ENCODE measurements around the gene NELL2.

The NELL2 gene

DNA sequence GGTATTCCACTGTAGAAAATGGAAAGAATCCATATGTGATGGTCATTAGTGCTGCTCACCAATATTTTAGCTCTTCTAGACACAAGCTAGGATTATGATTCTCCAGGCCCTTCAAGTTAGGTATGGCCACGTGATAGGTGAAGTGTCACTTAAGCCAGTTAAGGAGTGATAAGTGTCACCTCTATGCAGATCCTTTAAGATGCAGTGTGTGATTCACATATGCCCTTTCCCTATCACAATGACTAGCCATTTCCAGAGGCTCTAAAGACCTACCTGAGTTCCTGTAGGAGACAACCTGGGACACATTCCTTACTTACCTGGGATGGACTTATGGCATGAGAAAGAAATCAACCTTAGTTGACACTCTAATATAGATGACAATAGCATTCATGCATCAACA, 343.2 kb downstream of the NELL2 start:
- no peak for DNase-seq (ENCODE audit: low spot score)
- ChIA-PET CTCF (interaction anchor here (0.6 kb wide), 1 partner anchor 43 kb away, joined by 3 read pairs; no protein-coding TSS in a partner anchor), POLR2A (ENCODE audit: low non-redundant PET) (no interaction called here)
- no peak overlapping the region for H3K27ac ChIP-seq
- TF ChIP-seq, protein P1, sequence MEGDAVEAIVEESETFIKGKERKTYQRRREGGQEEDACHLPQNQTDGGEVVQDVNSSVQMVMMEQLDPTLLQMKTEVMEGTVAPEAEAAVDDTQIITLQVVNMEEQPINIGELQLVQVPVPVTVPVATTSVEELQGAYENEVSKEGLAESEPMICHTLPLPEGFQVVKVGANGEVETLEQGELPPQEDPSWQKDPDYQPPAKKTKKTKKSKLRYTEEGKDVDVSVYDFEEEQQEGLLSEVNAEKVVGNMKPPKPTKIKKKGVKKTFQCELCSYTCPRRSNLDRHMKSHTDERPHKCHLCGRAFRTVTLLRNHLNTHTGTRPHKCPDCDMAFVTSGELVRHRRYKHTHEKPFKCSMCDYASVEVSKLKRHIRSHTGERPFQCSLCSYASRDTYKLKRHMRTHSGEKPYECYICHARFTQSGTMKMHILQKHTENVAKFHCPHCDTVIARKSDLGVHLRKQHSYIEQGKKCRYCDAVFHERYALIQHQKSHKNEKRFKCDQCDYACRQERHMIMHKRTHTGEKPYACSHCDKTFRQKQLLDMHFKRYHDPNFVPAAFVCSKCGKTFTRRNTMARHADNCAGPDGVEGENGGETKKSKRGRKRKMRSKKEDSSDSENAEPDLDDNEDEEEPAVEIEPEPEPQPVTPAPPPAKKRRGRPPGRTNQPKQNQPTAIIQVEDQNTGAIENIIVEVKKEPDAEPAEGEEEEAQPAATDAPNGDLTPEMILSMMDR (conservative IDR thresholded peaks at IDR 0.05; ENCODE audit: low read depth) = no peak

GRCh38 chr12:44531320-44531971, 344.7 kb downstream of the NELL2 start:
- no peak for DNase-seq (ENCODE audit: low spot score)
- CTCF ChIA-PET = no interaction called here
- H3K27ac ChIP-seq = no peak overlapping the region
- TF ChIP-seq, protein P1 (conservative IDR thresholded peaks at IDR 0.05; ENCODE audit: low read depth) = no peak
- POLR2A ChIA-PET (ENCODE audit: low non-redundant PET) = no interaction called here

DNA sequence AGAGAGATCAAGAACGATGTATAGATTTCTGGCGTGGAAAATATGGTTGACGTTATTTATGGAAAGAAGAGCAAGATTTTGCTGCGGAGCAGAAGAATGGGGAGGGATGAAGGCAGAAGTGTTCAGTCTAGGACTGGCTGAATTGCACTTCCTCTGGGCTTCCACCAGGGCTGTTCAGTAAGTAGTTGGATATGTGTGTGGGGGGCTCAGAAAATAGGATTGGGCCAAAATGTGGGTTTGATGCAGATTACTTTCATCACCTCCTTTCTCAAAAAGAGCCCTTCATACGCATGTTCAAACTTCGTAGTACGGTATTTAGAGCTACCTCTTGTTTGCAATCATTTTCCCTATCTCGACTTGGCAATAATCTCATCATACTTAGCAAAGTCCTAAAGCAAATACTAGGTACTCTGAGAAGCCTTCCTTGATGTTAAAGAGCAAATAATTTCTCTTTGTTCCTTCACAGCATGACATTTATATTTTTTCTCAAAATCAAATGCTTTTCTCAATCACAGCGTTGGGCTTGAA, 349.4 kb downstream of the NELL2 start:
- CTCF ChIA-PET = interaction anchor here (0.6 kb wide), 1 partner anchor 10 kb away, joined by 5 read pairs; no protein-coding TSS in a partner anchor
- no peak for DNase-seq (ENCODE audit: low spot score)
- TF ChIP-seq, protein P1 (conservative IDR thresholded peaks at IDR 0.05; ENCODE audit: low read depth) = no peak
- POLR2A ChIA-PET (ENCODE audit: low non-redundant PET) = no interaction called here
- H3K27ac ChIP-seq = no peak overlapping the region

DNA sequence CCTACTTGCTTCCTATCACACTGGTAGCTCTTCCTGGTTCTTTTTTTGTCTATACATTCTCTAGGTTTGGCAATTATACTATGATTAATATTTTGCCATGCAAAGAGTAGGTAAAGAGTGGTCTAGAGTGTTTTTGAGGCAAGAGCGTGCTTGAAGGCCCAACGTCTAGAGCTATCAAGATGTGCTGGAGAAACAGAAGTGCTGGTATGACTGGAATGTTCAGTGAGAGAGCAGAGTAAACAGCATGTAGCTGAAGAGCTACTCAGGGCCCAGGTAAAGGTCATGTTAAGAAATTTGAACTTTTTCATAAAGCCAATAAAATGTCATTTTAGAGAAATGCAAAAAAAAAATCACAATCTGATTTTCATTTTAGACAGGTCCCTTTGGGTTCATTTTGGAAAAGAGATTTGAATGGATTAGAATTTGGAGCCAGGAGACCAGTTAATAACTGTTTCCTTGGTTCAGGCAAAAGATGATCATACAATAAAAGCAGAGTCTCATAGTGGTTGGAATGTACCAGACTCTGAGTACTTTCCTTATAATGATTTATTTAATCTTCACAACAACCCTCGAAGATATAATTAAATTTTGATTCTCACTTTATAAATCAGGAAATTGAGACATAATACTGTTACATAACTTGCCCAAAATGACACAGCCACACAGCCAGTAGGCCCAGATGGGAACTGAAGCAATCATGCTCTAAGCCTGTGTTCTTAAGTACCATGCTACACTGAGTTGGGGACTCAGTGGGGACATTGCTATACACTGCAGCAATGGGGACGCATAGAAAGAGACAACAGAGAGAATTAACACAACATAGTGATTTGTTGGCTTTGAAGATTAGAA, 350.1 kb downstream of the NELL2 start:
- TF ChIP-seq, protein P1 (conservative IDR thresholded peaks at IDR 0.05; ENCODE audit: low read depth) = no peak
- no peak overlapping the region for H3K27ac ChIP-seq
- CTCF ChIA-PET = interaction anchor here (1.1 kb wide), 1 partner anchor 18 kb away, joined by 4 read pairs; no protein-coding TSS in a partner anchor
- no peak for DNase-seq (ENCODE audit: low spot score)
- POLR2A ChIA-PET (ENCODE audit: low non-redundant PET) = no interaction called here

DNA sequence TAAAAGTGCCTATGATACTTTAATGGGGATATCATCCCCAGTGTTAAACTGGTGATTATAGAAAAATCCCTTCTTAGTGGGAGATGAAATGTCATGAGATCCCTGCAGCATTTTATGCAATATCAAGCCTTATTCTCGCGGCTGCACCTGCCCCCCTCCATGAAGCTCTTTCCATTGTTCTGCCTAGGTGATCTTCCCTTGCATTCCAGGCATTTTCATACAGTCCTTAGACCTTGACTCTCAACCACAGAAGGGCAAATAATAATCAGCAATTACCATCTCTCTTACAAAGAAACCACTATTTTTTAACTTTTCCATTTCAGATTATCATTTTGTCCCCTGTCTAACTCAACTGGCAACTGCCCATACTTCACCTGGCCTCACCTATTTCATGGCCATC, 352.3 kb downstream of the NELL2 start:
- DNase-seq (ENCODE audit: low spot score) = no peak
- ChIA-PET CTCF (no interaction called here), POLR2A (ENCODE audit: low non-redundant PET) (no interaction called here)
- TF ChIP-seq, protein P1 (conservative IDR thresholded peaks at IDR 0.05; ENCODE audit: low read depth) = no peak
- H3K27ac ChIP-seq = no peak overlapping the region

DNA sequence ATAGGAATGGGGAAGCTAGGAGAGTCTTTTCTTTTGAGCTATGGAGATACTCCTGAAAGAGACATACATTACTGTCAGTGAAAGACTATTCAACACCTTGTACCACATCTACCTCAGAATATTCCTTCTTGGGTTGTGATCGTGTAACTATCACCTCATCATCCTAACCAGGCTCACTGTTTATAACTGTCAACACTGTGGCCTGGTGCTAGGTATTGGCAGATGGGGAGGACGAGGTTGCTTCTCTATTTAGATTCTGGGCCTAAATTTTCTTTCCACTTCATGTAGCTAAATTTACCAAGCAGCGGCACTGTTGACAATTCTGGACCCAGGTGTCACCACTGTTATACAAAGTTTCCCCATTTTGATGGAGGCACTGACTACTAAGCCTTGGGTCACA, 354.4 kb downstream of the NELL2 start:
- ChIA-PET POLR2A (ENCODE audit: low non-redundant PET) (no interaction called here), CTCF (no interaction called here)
- no peak overlapping the region for H3K27ac ChIP-seq
- TF ChIP-seq, protein P1 (conservative IDR thresholded peaks at IDR 0.05; ENCODE audit: low read depth) = no peak
- no peak for DNase-seq (ENCODE audit: low spot score)
